ENCODE results near the gene FAM171A2.
"Not testable (repeated sequence)": the region's sequence is repeated elsewhere in the genome, so short reads cannot be mapped to it uniquely, and the experiment has no call there.

- not testable (repeated sequence) for TF ChIP-seq CTCF, POLR2A (IDR thresholded peaks at IDR 0.05)
These were observed 33.4 kb downstream of the FAM171A2 start for GRCh38 chr17:44330263-44330662.
